Hindlimb muscle (tissue), 1 donor: ENCODE data around the gene SELPLG. TPM values are rescaled to one million over a fixed set of nuclear protein-coding genes. Genes with fewer than 3 reads are reported as not detected.
"Not testable (repeated sequence)": the region's sequence is repeated elsewhere in the genome, so short reads cannot be mapped to it uniquely, and the experiment has no call there.

Experiments
- DNase-seq: peaks from one replicate; pipeline ENCODE4 v3.0.0-alpha.2; 2013
- polyA plus RNA-seq: library from polyadenylated mRNA; unstranded; fragments of 120-200 nt; gene quantifications from one replicate; pipeline ENCODE4 v1.2.1, GENCODE V29; 2013; ENCODE audit not compliant: insufficient read length

The SELPLG gene
- polyA plus RNA-seq, 1 donor: 5.2 TPM

DNA sequence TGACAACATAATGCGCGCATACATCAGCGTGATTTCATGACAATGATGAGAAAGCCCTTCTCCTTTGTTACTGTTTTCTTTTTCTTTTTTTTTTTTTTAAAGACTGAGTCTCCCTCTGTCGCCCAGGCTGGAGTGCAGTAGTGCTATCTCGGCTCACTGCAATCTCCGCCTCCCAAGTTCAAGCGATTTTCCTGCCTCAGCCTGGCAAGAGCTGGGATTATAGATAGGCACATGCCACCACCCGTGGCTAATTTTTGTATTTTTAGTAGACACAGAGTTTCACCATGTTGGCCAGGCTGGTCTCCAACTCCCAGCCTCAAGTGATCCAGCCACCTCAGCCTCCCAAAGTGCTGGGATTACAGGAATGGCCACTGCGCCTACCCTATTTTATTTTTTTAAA is 20.9 kb upstream of the SELPLG start:
- not testable (repeated sequence) for DNase-seq

DNA sequence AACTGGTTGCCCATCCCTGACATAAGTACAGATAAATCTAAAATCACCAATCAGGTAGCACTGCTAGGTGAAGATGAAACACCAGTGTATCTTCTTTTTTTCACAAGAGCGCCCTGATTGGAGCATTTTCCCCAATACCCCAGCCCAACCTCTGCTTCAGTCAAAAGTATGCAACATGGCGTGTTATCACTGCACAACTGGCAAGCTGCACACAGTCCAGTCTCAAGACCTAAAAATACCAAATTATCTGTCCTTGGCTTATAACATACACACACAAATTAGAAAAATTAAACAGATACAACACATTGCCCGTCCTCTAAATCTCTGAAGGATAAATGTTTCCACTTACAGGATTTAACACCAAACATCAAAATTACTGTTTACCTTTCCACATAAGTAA is 20.2 kb upstream of the SELPLG start:
- no peak for DNase-seq

DNA sequence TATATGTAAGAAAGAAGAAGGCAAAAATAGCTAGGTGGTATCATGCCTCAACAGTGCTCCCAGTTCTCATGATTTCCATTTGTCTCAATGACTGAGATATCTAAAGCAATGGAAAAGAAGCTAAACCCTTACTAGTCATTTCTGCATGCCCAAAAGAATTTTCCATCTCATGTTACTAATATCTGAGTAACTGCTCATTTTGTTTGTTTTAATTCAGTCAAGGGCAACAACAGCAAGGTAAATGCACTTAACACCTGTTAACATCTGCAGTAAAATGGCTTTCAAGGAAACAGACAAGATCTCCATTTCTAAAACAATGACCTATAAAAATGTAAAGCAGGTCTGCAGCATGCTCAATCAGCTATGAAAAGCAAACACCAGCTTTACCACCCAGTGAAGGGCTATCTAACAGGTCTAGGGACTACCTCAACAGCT is 19.4 kb upstream of the SELPLG start:
- no peak for DNase-seq

DNA sequence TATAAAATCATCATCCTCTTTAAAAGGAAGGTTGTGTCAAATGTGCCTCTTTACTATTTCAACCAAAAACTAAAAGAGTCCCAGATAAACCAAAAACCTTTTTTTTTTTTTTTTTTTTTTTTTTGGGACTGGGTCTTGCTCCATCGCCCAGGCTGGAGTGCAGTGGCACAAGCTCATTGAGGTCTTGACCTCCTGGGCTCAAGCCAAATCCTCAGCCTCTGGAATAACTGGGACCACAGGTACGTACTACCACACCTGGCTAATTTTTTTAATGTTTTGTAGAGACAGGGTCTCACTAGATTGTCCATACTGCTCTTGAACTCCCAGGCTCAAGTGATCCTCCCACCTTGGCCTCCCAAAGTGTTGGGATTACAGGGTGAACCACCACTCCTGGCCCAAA is 16.4 kb upstream of the SELPLG start:
- DNase-seq: no peak

DNA sequence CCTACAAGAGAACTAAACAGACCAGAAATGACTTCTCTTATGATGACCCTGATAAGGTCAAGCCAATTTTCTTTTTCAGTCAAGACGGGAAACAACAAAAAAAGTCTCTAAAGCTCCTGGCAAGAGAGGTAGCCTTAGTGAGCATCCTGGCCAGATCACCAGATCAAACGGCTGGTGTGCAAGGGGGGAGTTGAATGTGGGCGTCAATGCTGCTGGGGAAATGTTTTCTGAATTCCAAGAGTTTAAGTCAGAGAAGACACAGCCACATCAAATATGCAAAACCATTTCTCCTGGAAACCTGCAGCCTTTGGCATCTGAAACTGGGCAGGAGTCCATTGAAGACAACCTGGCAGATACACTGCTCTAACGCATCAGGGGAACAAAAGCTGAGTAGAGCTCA is 16.0 kb upstream of the SELPLG start:
- no peak for DNase-seq

DNA sequence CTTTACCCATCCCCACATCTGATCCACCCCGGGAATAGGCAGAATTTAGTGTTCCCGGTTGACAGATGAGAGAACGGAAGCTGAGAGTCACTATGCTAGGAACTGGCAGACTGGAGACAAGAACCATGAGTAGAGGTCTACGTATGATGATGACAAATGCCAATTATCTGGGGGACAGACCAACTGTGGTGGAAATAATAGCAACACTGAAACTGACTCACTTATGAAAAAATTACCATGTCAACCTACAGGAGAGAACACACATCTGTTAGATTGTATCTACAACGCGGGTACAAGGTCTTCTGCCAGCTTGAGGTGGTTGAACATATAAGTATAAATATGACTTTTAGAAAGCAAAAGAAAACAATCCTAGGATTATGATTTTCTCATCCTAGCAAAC is 15.4 kb upstream of the SELPLG start:
- DNase-seq: no peak

DNA sequence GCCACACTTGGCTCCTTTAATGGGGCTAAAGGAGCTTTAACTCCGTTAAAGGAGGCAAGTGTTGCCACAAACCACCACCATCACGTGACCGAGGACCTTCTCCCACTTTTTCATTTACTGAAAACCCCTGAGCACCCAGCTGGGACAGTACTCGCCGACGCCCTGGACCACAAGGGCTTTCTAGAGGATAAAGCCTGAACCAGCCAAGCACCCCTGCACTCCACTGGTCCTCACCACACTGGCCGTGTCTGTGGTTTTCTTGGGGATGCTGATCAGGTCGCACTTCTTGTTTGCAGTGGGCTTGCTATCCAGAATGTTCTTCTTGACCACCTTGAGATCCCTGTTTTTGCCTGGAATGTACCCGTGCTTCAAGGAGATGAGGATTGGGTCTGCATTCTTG is 14.7 kb upstream of the SELPLG start:
- no peak for DNase-seq

DNA sequence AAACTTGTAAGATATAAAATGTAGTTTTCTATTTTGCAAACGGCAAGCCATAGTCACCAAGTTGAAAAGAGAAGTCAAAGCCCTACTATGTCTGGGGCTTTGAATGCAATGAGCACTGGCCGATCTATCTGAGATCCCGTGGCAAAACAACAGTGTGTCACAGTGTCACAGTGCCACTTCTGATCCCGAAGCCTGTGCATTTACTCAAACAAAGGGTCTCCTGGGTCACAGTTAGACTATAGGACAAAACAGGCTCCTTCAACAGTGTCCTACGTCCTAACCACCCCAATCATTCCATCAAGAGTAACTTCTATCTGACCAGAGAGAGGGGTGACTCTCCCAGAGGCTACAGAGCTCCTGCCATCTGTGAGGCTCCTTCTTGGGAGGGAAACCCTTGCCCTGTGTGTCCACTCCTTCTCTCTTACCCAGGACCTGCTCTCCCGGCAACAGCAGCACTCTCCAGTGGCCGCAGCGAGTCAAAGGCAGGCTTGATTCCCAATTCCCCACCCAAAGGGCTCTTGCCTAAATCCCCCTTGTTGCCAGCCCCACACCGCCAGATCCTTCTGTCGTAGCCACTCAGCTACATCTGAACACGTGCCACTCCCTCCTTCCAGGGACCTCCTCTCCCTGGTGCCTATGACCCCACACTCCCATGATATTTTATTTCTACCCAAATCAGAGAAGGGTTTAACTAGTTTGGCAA is 14.0 kb upstream of the SELPLG start:
- no peak for DNase-seq

DNA sequence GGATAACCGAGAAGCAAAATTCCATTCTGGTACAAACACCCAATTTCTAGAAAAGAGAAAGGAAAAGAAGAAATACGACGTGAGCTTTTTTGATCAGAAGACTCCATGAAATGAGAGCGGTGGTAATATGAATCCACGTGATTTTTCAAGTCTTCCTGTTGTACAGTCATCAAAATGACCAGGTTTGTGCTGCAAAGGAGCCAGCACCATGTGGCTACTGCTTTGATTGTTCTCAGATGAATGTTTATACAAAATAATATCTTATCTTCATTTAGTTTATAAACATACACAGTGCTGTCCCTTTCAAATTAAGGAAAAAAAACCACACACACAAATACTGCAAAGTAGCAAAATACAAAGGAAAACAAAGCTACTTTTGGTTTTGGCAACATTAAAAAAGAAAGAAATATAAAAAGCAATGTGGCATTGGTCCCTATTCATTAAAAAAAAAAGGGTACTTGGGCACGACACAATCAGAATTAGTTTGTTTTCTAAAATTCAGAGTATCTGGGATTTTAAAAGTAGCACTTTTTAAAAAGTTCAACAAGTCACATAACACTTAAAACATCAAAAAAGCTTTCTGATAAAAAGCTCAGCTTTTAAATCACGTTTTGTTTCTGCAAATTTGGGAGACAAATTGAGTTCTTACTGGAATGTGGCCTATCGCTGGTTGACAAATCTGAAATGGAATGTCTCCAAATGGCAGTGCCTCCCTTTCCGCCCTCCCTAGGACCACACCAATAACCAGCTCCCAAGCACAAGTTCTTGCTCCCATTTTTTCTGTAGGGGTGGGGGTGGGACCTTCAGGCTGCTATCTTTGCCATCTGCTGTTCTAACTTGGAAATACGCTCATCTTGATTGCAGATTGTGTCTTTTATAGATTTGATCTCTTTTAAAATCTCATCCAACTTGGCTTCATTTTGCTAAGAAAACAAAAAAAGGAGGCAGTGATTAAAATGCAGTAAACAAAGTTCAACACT is 13.2 kb upstream of the SELPLG start:
- DNase-seq: no peak

DNA sequence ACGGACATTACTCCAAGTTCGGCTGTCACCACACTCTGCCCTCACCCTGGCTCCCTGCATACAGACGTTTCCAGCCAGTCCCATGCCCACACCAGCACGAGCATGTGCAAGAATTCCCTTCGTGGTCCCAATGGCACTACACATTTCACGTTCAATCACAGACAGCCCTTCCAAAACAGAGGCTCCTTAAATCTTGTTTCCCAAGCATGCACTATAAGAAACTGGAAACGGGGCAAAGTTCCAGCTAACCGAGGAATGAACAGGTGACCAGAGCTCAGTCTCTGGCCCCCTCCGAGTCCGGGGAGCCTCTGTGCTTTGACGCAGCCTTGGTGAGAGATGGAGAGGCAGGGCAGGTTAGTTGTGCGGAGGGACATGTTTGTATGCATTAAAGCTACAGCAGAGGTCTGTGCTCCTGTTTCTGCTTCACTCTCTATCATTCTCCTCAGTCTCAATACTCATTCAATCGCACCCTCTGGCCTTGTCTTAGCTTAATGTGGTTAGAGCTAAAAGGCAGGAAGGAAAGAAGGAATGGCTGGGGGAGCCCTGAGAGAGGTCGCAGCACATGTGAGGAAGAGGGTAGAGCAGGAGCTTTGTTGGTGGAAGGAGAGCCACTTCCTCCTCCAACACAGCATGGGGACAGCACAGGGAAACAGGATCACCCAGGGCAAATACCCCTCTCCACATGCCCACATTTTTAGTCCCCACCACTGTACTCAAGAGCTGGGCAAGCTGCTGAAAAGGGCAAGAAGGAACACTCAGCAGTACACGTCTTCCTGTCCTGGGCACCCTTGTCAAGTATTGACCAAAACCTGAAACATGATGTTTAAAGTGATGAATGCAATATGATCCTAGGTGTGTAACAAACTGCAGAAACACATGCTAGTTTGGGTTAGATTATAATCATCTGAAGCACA is 12.2 kb upstream of the SELPLG start:
- no peak for DNase-seq

DNA sequence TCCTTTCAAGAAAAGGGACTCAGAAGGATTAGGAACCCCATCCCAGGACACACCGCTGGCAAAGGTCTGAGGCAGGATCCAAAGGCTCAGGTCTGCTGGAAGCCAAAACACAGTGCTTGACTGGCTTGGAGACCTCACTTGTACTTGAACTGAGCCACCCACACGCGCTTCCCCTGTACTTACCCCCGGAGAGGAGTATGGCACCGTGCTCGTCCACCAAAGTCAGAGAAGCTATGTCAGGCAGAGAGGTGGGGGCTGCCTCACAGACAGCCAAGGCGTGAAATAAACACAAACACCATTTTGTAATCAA is 11.1 kb upstream of the SELPLG start:
- DNase-seq: no peak

DNA sequence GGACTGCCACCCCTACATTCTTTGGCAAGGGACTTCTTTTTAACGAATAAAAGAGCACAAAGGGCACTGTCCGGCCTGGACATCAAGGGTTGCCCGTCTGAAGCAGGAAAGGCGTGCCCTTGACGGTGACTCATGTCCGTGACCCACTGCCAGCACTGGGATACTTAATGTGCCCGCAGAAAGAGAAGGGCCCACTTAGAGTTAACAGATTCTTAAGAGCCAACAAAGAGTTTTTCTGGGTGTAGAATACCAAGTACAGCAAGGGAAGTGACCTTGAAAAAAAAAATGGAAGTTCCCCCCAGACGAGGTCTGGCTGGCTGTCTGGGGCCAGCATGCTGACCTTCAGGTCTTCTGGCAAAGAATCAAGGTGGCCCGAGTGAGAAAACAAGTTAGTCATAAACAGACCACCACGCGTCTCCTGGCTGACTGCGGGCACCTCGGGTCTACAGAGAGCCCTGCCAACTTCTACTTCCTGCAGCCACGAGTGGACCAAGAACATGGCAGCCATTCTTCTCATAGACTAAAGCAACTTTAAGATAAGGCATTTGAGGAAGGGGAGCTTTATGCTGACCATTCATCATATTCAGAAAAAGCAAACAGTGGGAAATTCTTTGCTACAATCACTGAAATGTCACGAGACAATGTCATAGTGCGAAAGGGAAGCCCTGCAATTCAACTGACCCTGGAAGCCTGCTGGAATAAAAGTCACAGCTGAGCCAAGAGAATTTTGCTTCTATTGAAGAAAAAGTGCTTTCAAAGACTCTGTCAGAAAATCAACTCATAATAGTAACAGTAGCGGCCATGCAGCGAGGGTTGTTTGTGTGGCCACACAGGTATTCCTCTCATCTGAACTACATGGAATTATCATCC is 10.5 kb upstream of the SELPLG start:
- DNase-seq: no peak

DNA sequence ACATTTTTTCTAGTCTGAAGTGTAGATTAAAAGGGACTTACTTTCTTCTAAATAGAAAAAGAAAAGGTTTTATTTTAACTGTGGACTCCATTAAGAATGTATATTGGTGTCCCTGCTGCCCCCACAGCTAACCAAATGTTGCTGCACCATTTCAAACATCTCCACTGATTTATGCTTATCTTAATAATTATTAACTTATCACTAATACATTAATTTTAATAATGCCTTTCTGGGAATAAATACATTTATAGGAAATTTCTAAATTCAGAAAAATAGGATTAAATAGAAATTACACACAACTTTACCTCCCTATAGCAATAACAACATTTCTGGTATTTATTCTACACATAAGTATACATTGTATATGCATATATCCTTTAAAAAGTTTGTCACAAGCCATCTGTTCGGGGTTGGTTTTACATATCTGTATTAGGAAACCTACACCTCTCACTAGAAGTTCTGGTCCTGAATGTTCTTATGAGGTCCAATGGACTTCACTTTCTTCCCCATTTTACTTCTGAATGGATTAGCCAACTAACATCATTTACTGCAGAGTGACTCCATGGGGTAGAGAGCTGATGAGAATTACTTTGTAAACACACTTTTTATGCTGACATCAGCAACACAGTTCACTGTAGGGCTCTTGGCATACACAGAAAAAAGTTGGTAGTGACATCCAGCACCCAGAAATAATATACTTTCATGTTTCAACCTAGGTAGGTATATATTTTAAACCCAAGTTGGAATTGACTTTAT is 9.4 kb upstream of the SELPLG start:
- DNase-seq: no peak

DNA sequence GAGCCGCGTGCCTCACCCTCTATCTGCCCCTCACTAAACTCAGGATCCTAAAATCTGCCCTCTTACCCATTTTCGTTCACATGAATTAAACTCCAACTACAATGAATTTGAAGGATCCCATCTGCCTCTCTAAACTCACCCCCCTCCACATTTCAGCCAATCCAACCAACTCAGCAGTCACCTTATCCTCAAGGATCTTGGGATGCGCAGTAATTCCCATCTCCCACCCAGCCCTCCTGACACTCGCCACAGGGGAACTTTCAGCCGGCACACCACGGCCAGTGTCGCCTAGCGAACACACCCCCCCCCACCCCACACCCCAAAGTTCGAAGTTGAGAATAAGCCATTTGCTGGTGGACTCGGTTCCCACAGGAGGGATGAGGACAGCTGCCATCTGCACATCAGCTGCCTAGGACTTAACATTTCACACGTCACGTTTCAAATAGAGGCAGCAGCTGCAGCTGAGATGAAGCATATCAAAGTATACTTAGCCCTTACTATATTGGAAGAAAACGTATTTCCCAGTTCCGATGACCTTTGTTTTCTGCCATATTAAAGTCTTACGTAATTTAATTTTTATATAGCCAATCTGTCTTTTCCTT is 8.7 kb upstream of the SELPLG start:
- DNase-seq: no peak

DNA sequence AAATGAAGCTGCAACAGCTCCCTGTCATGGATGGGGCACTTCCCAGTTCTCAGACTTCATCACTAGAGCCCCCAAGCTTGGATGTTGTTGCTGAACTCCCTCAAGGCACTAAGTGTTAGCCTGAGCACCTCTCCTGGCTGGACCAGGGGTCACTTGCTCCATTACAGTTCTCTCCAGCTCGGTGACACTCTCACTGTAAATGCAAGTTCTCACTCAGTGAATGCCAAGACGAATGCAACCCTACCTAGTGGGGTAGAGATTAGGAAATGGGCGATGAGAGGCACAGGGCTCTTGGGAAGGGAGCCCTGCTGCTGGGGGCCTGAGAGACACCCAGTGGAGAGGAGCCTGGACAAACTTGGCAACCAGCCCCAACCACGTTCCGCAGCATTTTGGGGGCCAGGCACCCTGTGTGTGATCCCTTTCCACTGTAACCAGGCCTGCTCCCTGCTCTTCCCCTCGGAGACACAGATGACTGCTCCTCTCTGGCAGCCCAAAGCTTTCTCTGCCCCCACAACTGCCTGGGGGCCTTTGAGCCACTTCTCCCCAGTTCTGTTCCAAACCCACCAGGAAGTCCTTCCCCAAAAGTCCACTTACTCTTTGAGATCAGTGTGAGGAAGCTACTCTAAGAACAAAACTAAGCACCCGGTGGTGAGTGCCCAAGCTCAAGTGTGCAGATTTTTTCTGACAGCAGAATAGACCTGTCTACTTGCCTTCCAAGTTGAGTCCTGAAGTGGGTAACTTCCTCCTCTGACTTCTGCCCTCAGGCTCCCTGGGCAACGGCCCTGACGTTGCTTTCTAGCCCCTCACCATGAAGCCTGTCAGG is 8.0 kb upstream of the SELPLG start:
- no peak for DNase-seq

DNA sequence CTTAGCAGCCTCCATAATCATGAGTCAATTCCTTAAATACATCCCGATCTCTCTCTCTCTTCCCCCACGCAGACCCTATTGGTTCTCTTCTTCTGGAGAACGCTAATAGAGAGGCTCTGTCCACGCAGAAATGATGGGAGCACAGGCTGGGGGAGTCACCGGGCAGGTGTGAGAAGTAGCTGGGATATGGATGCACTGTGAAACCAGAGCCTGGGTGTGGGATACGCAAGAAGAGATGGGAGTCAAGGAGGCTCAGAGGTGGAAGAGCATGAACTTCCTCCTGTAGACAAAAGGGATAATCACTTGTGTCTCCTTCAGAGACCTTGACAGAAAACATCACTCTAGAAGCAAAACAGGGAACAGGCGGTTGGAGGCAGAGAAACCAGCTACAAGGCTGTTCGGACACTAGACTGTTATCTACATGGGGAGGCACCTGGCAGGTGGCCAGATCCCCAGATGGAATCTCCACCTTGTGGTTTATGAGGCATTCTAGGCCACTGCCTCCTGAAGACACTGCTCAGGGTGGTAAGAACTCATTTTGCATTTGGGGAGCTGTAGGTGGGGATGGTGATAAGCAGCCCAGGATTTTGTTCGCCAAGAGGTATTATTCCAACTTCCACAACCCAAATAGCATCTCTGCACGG is 7.2 kb upstream of the SELPLG start:
- no peak for DNase-seq

DNA sequence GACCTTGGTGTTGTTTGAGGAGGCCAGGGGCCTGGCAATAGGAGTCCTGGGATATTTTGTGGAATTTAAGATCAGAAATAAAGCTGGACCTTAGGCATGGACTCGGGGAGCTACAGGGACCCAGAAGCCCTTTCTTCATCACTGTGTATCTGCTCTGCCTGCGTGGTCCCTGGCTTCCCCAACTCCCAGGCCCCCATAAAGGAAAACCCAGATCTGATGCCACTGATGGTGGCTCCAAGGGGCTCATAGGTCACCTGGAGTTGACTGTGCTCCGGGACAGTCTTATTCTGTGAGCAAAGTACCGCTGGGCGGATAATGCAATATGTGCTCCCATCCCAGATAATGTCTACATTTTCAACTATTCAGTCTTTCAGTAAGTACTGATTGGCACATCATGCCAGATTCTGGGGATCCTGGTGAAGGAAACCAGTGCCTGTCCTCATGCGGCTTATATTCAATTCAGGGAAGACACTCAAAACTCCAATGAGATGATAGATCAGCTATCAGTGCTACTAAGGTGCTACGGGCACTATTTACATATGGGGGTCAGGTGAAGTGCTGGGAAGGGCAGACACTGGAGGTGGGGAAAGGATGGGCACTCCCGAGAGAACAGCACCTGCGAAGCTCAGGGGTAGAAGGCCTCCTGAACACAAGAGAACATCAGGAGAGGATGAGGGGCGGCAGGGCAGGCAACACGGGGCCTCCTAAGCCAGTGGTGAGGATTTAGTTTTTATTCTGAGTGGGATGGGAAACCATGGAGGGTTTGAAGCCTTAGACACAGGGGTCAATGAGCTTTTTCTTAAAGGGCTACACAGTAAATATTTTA is 5.5 kb upstream of the SELPLG start:
- DNase-seq: no peak

DNA sequence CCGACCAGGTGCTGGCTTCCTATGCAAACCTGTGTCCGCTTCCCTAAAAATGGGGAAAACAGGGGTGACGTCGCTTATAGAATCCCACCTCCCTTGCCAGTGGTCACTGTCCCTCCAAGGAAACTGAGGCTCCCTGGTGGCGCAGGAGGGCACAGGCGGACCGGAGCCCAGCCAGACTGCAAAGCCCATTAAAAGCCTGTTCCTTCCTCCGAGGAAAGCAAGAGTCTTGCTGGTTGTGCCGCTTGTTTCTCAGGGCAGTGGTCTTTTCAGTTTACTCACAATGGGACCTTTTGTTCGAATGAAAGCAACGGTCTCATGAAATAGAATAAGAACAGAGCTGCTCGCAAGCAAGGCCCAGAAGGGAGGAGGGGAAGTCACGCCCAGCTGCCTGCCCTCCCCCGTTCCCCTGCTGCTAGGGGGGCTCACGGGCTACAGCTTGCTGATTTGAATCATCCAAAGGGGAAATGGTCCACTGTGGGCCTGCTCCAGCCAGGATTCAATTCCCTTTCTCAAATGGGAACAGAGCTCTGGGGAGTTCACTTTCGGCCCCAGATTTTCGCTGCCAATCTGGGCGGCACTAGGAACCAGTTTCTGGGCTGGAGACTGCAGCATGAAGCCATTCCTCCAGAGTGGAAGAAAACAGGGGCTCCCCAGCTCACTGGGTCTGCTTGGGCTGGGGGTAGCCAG is 4.6 kb upstream of the SELPLG start:
- peak; percentile 62 for DNase-seq
